GM12873 (cell line): ENCODE measurements around the gene DEFB112.

Experiments
- TF ChIP-seq, protein P1 (sequence below): IDR thresholded peaks from 2 replicates; pipeline ENCODE4 v1.5.1; 2012; ENCODE audit warnings: low read depth, mild to moderate bottlenecking, moderate library complexity, low read length, control low read depth; ENCODE audit not compliant: insufficient read depth; ENCODE audit errors: missing control alignments

Gene DEFB112

DNA sequence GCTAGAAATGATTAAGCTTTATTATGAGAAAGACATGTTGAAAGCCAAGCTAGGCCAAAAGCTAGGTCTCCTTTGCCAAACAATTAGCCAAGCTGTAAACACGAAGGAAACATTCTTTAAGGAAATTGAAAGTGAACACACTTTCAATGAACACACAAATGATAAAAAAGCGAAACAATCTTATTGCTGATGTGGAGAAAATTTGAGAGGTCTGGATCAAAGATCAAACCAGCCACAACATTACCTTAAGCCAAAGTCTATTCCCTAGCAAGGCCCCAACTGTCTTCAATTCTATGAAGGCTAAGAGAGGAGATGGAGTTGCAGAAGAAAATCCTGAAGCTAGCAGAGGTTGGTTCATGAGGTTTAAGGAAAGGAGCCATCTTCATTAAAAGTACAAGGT is 40.2 kb upstream of the DEFB112 start:
- TF ChIP-seq, protein P1, sequence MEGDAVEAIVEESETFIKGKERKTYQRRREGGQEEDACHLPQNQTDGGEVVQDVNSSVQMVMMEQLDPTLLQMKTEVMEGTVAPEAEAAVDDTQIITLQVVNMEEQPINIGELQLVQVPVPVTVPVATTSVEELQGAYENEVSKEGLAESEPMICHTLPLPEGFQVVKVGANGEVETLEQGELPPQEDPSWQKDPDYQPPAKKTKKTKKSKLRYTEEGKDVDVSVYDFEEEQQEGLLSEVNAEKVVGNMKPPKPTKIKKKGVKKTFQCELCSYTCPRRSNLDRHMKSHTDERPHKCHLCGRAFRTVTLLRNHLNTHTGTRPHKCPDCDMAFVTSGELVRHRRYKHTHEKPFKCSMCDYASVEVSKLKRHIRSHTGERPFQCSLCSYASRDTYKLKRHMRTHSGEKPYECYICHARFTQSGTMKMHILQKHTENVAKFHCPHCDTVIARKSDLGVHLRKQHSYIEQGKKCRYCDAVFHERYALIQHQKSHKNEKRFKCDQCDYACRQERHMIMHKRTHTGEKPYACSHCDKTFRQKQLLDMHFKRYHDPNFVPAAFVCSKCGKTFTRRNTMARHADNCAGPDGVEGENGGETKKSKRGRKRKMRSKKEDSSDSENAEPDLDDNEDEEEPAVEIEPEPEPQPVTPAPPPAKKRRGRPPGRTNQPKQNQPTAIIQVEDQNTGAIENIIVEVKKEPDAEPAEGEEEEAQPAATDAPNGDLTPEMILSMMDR: no peak

DNA sequence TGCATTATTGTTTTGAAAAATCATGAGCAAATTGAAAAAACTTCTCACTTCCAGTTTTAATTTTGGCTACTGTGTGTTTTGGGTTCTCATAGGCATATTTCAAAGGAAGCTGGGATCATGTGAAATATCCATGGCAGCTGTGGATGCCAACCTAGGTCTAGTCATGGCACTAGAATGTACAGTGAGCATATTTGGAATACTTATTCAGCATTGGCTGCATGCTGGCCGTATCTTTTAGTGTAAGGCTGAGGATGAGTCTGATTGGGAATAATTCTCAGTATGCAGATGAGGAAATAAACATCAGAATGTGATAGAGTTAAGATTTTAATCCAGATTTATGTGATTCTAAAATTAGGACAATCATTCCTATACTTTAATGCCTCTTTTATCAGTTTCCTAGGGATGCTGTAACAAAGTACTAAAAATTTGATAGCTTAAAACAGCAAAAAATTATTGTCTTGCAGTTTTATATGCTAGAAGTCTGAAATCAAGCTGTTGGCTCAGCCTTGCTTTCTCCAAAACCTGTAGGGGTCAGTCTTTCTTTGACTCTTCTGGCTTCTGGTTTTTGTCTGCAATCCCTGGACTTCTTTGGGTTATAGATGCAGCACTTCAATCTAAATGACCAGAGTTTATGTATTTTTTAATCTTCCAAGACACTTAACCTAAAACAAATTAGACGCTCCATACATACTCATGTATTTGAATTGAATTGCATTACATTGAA is 37.7 kb upstream of the DEFB112 start:
- TF ChIP-seq, protein P1: no peak

DNA sequence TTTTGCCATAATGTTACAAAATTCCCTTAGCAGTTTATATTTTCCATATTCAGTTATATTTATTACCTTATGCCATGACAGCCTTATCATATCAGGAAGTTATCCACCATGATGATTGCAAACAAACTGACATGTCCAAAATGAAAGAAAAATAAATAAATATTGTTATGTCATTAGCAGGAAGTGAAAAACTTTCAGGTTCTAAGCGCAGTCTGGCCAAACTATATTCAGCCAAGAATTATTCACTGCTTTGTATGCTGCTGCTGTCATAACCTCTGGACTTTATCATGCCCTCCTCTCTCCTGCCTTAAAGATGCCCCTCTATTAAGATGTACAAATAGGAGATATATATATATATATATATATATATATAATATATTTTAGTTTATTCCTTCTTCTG is 27.7 kb upstream of the DEFB112 start:
- TF ChIP-seq, protein P1: no peak

DNA sequence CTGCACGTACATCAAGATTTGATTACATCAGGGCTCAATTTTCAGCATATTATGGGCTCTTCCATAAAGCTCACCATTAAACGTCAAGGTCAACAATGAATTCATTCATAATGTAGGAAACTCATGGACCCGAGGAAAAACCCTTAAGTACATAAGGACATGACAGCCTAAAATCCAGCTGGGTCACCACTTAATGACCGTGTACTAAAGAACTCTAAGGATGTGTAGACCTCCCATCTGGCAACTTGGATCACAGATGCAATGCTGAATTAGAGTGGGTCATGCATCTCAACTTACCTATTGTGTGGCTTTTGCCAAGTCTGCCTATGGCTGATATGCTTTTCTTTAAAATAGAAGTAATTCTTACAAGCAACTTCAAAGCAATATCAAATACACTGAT is 26.7 kb upstream of the DEFB112 start:
- TF ChIP-seq, protein P1: no peak

DNA sequence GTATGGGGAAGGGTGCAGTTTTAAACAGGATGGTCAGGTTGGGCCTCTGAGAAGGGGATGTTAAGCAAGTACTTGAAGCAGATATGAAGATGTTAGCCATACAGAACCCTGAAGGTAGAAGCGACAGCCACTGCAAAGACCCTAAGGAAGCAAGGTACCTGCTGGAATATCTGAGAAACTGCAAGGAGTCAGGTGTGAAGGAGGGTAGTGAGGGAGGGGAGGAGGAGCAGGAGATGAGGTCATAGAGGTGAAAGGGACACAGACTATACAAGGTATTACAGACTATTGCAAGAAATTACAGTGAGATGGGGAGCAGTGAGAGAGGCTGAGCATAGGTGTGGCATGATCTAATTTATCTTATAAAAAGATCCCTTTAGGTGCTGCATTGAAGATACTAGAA is 22.2 kb upstream of the DEFB112 start:
- TF ChIP-seq, protein P1: no peak

DNA sequence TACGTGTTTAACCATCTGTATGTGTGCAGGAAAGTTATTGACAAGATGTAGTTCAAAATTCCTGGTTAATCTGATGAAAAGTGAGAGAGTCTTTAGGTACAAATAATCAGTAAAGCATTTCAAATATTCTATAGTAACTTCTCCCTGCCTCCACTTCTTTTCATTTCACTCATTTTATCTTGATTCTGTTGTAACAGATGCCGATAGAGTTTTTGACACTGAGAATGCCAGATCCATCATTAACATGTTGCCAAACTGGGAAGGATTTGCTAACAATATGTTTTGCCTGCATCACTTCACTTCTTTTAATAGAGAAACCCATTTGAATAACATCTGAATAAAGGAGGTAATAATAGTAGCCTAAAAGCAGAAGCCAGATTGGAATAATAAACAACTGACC is 20.4 kb upstream of the DEFB112 start:
- TF ChIP-seq, protein P1: no peak

DNA sequence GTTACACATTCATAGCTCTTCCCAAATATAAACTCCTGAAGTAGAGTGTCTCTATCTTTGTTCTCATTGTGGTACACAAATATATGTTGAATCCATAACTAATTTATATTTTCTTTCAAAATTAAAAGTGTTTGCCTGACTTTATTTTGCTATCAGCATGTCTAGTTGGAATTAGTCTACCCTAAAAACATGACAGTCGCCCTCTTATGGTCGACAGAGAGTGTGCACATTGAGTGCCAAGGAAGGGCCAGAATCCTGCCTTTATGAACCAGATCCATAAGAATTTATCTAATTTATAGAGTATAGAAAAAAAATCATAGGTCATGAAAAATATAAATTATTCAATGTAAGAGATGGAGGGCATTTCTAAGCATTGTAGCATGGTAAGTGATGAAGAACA is 12.3 kb upstream of the DEFB112 start:
- TF ChIP-seq, protein P1: peak; percentile 57
